ENCODE results near the gene NRARP.

Gene NRARP

DNA sequence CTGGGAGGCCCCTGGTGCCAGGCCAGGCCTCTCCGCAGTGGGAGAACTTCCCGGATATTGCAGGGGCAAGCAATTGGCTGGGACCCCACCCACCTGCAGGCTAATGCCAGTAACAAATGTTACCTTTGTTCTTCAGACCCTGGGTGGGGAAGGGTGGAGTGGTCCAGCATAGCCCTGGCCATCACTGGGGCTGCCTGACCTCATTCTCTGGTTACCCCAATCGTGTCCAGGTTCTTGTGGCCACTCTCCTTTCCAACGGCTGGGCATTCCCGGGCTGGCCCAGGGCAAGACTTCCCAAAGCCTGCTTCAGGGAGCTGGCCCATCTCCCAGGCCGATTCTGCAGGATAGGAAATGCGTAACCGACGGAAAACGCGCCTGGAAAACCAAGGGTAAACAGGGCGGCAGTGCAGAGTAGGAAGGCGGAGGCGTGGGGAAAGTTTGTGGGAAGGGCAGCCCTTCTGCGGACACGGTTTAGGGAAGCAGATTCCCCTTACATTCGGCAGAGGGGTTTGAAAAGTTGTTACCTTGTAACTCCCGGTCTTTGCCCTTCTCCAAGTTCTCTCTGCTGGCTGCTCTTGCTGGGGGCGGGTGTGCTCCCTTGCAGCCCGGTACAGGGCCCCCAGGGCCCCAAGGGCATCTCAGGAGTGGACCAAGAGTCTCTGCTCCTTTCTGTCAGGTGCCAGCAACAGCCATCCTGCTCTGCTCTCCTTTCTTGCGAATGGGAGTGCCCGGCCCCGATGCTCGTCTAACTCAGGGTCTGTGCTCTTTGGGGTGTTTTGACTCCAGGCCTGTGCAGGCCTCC is 3.5 kb downstream of the NRARP start:
- peak; percentile 59 for DNase-seq (ENCODE audit: low spot score)

- DNase-seq (ENCODE audit: low spot score) = no peak
Measured at GRCh38 chr9:137297966-137298365, 4.1 kb downstream of the NRARP start.

DNA sequence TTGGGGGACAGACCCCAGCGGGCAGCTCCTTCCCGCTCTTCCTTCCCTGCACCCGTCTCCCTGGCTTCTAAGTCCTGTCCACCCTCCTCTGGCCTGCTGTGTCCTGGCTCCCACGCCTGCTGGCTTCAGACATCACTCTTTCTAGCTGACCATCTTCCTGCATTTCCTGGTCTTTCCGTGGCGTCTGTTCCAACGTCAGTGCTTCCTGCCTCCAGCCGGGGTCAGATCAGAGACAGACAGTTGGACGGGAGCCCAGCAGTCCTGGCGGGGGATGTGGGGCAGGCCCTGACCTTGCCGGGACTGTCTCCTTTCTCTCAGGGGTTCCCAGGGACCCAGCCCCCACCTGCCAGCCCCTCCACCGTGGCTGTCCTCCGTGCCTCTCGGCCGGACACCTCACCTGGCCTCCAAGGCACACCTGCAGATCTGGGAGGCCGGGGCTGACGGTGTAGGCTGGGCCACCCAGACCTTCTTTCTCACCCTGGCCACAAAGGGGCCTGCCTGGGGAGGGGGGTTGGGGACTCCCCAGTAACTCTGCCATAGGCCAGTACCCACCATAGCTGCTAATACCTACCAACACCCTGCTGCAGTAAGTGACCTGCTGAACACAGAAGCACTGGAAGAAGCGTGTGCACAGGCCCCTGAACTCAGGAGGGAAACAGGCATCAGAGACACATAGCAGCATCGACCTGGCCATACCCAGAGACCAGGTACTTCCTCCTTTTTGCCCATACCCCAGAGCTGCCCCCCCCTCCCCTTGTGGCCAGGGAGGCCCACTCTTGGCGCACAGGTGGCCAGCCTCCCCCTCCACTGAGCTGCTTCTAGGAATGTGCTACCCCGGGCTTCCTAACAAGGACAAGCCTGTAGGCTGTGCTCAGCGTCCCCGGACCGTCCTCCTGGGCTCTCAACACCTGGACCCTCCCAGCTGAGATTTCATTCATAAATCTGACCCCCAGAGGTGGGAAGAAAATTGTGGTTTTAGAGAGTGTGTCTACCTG is 5.1 kb downstream of the NRARP start:
- DNase-seq (ENCODE audit: low spot score) = peak; percentile 56

DNA sequence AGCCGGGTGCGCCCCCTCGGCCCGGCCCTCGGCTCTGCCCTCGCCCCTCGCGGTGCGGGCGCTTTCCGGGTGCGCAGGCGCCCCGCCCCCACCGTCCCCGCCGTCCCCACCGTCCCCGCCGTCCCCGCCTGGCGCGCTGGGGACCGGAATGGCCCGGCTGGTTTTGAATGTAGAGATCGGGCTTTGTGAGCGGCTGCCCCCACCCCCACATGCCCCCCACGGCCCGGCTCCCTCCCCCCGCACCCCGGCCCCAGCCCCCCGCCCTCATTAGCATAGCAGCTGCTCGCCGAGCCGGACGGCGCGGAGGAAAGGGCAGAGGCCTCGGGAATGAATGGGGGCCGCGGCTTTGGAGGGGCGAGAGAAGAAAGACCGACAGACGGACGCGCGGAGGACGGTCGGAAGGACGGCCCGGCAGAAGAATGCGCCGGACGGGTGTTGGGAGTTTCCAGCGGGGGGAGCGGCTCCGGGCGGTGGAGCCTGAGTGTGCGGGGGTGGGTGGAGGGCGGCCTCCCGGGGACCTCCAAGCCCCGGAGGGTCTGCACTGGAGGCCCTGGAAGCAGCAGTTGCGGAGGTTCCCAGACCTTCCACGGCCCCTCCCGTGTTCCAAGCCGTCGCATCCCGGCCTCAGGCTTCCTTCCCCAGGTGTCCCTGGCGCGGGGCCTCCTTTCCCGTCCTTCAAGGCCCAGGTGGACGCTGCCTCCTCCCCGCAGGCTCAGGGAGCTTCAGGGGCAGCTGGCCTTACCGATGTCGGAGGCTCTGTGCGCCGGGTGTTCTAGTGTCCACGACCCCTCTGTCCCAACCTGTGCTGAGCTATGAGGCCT is 6.0 kb downstream of the NRARP start:
- peak; percentile 76 for DNase-seq (ENCODE audit: low spot score)

- DNase-seq (ENCODE audit: low spot score) = peak; percentile 82
Measured at GRCh38 chr9:137295238-137295811, 6.7 kb downstream of the NRARP start.

- peak; percentile 58 for DNase-seq (ENCODE audit: low spot score)
Measured at GRCh38 chr9:137294681-137295237, 7.3 kb downstream of the NRARP start.

GRCh38 chr9:137294091-137294680 is 7.9 kb downstream of the NRARP start:
- DNase-seq (ENCODE audit: low spot score) = peak; percentile 46

DNA sequence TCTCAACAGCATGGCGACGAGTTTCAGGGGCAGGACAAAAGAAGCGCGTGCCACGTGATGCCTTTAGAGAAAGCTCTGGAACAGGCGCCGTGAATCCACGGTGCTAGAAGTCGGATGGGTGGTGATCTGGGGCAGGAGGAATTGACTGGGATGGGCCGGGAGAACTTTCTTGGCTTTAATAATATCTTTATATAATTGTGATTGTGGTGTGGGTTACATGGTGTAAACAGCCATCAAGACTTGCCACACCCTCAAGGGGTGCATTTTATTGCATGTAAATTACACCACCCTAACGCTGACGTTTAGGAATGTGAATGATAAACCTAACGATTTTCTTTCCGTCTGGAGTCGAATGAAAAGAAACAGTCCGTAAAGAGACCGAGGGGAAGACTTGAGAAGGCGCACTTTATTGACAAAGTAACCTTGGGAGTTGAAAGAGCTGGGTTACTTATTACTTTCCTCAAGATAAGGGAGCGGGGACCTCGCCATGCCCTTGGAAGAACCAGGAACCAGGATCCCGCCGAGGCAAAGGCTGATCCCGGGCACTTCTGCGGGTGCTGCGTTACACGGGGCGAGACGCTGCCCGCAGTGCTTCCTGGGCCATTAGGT is 8.5 kb downstream of the NRARP start:
- DNase-seq (ENCODE audit: low spot score) = peak; percentile 33

DNA sequence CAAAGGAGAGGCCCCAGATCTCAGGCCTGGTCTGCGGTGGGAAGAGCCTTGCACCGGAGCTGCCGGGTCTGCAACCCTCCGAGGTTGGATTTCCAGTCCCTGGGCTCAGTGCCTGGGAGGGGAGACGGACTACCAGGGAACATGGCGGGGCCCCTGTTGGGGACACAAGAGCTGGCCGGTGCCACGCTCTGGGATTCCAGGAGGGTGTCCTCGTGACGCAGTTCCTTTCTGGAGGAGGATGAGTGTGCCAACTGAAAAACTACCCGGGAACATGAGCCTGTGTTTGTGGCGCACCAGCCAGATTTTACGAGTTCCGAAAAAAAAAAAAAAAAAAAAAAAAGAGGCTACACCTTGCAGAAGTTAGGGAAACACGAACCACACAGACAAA is 9.0 kb downstream of the NRARP start:
- DNase-seq (ENCODE audit: low spot score) = peak; percentile 38

GRCh38 chr9:137286975-137287383 is 15.1 kb downstream of the NRARP start:
- peak; percentile 57 for DNase-seq (ENCODE audit: low spot score)

DNA sequence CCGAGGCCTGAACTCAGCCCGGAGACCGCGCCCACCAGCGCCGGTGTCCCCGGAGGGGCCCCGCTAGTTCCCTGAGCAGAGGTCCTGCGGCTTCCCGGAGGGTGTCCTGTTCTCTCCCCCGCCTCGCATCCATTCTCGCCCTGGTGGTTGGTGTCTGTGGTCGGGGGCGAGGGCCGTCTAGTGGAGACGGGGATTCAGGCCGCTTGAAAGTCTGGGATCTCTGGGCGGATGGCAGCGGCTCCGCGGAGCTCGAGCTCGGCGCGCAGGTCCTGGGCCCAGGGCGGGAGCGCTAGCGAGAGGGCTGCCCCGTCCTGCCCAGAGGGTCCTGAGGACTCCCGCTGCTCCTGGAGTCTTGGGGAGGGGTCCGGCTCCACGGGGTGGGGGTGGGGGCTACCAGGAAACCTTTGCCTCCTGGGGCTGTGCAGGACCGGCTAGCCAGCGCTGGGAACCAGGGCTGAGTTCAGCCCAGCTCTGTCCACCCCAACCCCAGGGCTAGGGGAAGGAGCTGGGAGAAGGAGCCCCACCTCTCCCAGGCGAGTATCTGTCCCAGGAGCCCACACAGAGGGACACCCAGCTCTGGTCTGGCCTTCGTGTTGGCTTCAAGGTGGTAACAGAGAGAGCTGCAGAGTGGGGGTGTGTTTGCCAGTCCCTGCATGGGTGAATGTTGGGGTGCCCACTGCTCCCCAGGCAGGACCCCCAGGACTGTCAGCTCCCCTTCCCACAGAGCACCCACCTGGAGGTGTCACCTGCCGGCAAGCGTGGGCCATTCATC is 20.5 kb downstream of the NRARP start:
- DNase-seq (ENCODE audit: low spot score) = peak; percentile 72

GRCh38 chr9:137280474-137281344 is 21.4 kb downstream of the NRARP start:
- DNase-seq (ENCODE audit: low spot score) = peak; percentile 78

DNA sequence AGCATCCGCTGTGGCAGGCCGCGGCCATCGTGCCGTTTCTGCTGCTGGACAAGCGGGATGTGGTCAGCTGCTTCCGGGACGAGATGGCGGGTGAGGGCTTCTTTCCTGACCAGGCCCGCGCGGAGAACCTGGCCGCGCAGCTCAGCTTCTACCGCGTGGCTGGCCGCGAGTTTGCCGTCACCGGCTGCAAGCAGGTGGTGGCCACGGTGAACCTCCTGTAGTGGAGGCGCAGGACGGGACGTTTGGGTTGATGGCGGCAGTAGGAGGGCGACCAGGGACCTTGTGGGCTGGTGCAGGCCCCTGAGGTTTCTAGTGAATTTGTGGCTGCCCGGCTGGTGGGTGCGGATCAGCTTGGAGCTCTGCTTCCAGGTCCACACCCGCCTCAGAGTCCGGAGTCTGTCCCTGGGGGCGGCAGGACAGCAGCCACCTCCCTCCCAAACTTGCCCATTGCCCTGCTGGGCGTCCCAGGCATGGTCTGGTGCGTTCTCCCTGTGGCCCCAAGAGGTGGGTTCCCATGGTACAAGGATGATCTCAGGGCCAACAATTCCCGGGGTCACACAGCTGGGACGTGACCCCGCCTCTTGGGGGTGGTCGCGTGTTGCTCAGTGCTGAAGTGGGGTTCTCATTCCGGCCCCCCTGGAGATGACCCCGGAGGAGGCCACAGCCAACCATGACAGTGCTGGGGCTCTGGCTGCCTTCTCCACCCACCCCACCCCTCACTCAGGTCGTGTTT is 22.2 kb downstream of the NRARP start:
- DNase-seq (ENCODE audit: low spot score) = no peak

GRCh38 chr9:137278721-137279711 is 23.1 kb downstream of the NRARP start:
- DNase-seq (ENCODE audit: low spot score) = no peak

DNA sequence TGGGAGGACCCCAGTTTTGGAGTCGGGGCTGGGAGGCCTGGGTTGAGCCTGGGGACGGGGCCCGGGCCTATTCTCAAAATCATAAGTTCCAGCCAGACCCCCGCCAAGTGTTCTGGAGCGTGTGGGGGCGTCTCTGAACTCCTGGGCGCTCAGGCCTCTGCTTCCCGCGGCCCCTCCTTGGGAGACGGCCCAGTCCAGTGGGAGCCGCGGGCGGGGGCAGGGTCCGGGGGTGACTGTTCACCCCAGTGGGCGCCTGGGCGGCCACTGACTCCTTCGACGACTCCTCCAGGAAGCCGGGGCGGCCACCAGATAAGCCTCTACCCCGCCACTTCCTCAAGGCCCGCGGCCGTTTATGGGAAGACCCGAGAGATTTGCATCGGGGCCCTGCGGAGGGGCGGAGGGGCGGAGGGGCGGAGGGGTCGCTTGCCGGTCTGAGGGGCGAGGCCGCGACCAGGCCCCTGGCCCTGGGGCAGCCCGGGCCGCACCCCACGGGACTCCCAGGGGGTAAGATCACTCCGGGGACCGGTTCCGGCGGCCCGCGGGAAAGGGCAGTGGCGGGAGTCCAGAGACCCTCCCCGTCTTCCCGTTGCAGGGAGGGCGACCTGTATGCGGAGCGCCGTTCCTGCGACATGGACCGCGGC is 23.9 kb downstream of the NRARP start:
- DNase-seq (ENCODE audit: low spot score) = peak; percentile 62
